GM23248 (cell line): Measurements from ENCODE around the gene GSTT2B. TPM values are rescaled to one million over a fixed set of nuclear protein-coding genes. Genes with fewer than 3 reads are reported as not detected.

ENCODE experiments used
- DNase-seq: peaks from one replicate; pipeline ENCODE4 v3.0.0-alpha.2; 2015
- H2AFZ ChIP-seq: fragments of 200-600 bp; sonication (generic); 2 replicates; pipeline ENCODE4 v1.6.1; 2016; ENCODE audit warnings: antibody characterized with exemption
- H3F3A ChIP-seq: fragments of 200-600 bp; sonication (generic); 2 replicates; pipeline ENCODE4 v1.6.1; 2016; ENCODE audit warnings: mild to moderate bottlenecking, antibody characterized with exemption, mixed run types; ENCODE audit not compliant: insufficient read depth
- H3K27ac ChIP-seq: fragments of 200-600 bp; sonication (generic); 2 replicates; pipeline ENCODE4 v1.5.1; 2016; ENCODE audit warnings: mild to moderate bottlenecking
- H3K27me3 ChIP-seq: fragments of 200-600 bp; sonication (generic); replicated peaks from 2 replicates; pipeline ENCODE4 v1.6.1; 2016; ENCODE audit warnings: mild to moderate bottlenecking; ENCODE audit not compliant: insufficient read depth
- H3K36me3 ChIP-seq: fragments of 200-600 bp; sonication (generic); 2 replicates; pipeline ENCODE4 v1.6.1; 2016; ENCODE audit warnings: low read depth, mild to moderate bottlenecking
- H3K4me1 ChIP-seq: fragments of 200-600 bp; sonication (generic); 2 replicates; pipeline ENCODE4 v1.6.1; 2016; ENCODE audit warnings: mild to moderate bottlenecking; ENCODE audit not compliant: insufficient read depth
- H3K4me2 ChIP-seq: fragments of 200-600 bp; sonication (generic); one replicate; pipeline ENCODE4 v1.6.1; 2016; ENCODE audit warnings: mild to moderate bottlenecking; ENCODE audit not compliant: unreplicated experiment
- H3K4me3 ChIP-seq: fragments of 200-600 bp; sonication (generic); 2 replicates; pipeline ENCODE4 v1.5.1; 2016; ENCODE audit warnings: mild to moderate bottlenecking
- H3K79me2 ChIP-seq: fragments of 200-600 bp; sonication (generic); 2 replicates; pipeline ENCODE4 v1.6.1; 2016; ENCODE audit warnings: mild to moderate bottlenecking; ENCODE audit not compliant: insufficient read depth
- H3K9ac ChIP-seq: fragments of 200-600 bp; sonication (generic); 2 replicates; pipeline ENCODE4 v1.6.1; 2016; ENCODE audit warnings: mild to moderate bottlenecking
- H3K9me2 ChIP-seq: fragments of 200-600 bp; sonication (generic); 2 replicates; pipeline ENCODE4 v1.6.1; 2016; ENCODE audit warnings: mixed run types, mild to moderate bottlenecking, moderate library complexity; ENCODE audit not compliant: insufficient read depth
- H3K9me3 ChIP-seq: fragments of 200-600 bp; sonication (generic); one replicate; pipeline ENCODE4 v1.6.1; 2017; ENCODE audit warnings: low read depth
- H4K20me1 ChIP-seq: fragments of 200-600 bp; sonication (generic); 2 replicates; pipeline ENCODE4 v1.6.0; 2016; ENCODE audit not compliant: insufficient read depth
- EZH2 ChIP-seq: fragments of 200-600 bp; sonication (generic); IDR thresholded peaks from 2 replicates; pipeline ENCODE4 v1.6.1; 2018; ENCODE audit warnings: antibody characterized with exemption, mild to moderate bottlenecking; ENCODE audit not compliant: insufficient read depth, poor library complexity, severe bottlenecking
- EZH2phosphoT487 ChIP-seq: fragments of 200-600 bp; sonication (generic); IDR thresholded peaks from 2 replicates; pipeline ENCODE4 v1.6.1; 2018; ENCODE audit warnings: antibody characterized with exemption, moderate library complexity, mild to moderate bottlenecking, low read depth; ENCODE audit not compliant: insufficient read depth
- WGBS, 2 experiments: methylation state at CpG; one replicate each; pipeline ENCODE4 v1.1.6; 2015 to 2017; ENCODE audit warnings: low lambda C conversion rate in 2 of 2, low coverage in 1 of 2; ENCODE audit errors: missing lambda C conversion rate in 2 of 2; 5-methylcytosine and 5-hydroxymethylcytosine counted together
- in situ Hi-C: fragments of 300-500 bp; cut with MboI; formaldehyde crosslinking; loops from 2 replicates; pipeline ENCODE4 v1.15.0; 2020
- polyA plus RNA-seq: library from polyadenylated mRNA; unstranded; fragments of >200 nt; fragmentation: Nextera tagmentation; extraction: Ambion mirVana; gene quantifications from 2 replicates; pipeline ENCODE4 v1.2.1, GENCODE V29; 2016
- total RNA-seq: library from RNA; depleted of rRNA; stranded (reverse); fragments of >200 nt; shearing (Covaris generic); gene quantifications from 2 replicates; pipeline ENCODE4 v1.2.3, GENCODE V29; 2014

GSTT2B gene
- total and polyA plus RNA-seq, 2 experiments from 2014 or later, result 5.3 to 13.7 TPM

DNA sequence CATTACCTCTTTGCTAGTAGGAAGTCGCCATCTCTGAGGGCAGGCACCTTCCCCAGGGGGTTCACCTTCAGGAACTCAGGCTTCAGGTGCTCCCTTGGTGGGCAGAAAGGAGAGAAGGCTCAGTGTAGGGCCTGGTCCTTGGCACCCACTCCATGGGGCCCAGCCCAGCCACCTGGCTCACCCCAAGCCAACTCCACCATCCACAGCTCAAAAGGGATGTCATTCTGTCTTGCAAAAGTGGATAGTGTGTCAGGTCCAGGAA, 47.0 kb upstream of the GSTT2B start:
- Histone ChIP-seq H3K79me2 (peaks cover 17% of the 10 kb centered on the region), H3K9ac (no peak overlapping the region), H3F3A (no peaks in the 10 kb centered on the region), H3K4me1 (0 out of 2 replicates have a peak, but pooled peaks cover 9% of the 10 kb centered on the region), H3K9me2 (no peaks in the 10 kb centered on the region), H3K4me2 (no peak overlapping the region), H4K20me1 (no peaks in the 10 kb centered on the region), H3K27me3 (no peaks in the 10 kb centered on the region), H3K4me3 (no peak overlapping the region), H3K27ac (no peak overlapping the region), H3K9me3 (no peaks in the 10 kb centered on the region), H2AFZ (no peak overlapping the region), H3K36me3 (no peaks in the 10 kb centered on the region)
- 60 to 62% methylated on average over 1 of the region's 1 CpG for WGBS, 2 experiments
- in situ Hi-C loops, result no loop called here
- DNase-seq, result no peak
- TF ChIP-seq EZH2 (no peak), EZH2phosphoT487 (no peak)

DNA sequence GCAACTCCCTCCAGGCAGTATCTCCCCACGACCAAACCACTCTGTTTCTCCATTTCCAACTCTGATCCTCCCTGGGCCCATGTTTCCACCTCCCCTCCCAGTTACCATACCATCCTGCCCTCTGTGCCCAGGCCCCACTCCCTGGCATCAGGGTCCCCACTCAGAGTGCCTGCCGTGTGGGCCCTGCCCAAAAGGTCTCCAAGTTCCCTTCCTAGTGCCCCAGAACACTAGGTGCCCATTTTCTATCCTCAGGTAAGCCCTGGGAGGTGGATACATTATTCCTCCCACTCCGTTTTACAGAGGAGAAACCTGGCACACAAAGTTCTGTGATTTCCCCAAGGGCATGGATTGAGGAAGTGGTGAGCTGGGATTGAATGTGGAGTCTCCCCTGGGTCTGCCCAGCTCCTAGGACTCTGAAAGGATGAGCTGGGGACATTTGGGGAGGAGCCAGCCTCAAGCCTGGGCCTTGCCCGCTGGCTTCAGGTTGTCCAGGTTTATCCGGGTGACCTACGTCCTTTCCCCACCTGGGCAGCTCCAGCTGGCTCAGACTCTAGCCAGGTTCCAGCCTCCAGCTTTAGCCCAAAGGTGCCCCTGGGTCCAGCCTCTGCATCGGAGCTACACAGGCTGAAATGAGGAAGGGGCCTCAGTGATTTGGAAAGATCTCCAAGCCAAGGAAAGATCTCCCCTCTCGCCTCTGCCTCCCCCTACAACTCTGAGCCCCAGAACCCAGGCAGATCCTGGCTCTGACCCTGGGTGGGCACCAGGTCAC, 46.4 kb upstream of the GSTT2B start:
- Histone ChIP-seq H3K4me2 (no peak overlapping the region), H3K27me3 (no peaks in the 10 kb centered on the region), H3K4me3 (no peak overlapping the region), H3K4me1 (0 out of 2 replicates have a peak, but pooled peaks cover 3% of the 10 kb centered on the region), H2AFZ (no peak overlapping the region), H3K9ac (no peak overlapping the region), H4K20me1 (no peaks in the 10 kb centered on the region), H3K36me3 (no peaks in the 10 kb centered on the region), H3K9me3 (no peaks in the 10 kb centered on the region), H3K79me2 (peaks cover 12% of the 10 kb centered on the region), H3K9me2 (no peaks in the 10 kb centered on the region), H3K27ac (no peak overlapping the region), H3F3A (no peaks in the 10 kb centered on the region)
- no peak for DNase-seq
- in situ Hi-C loops, result no loop called here
- WGBS, 2 experiments, result 62% methylated on average over 8 of the region's 8 CpGs
- no peak for TF ChIP-seq EZH2
- no peak for TF ChIP-seq EZH2phosphoT487

DNA sequence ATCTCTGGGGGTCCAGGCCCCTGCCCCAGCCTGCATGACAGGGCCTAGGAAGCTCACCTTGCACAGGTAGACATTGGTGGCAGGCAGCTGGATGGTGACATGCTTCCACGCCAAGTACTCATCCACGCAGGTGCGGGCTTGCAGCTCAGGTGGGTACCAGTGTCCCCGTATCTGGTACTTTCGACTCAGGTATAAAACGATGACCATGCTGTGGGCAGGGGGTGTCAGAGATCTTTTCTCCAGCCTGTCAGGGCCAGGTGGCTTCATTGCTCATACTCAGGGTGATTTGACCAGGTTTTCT, 45.9 kb upstream of the GSTT2B start:
- in situ Hi-C loops, result no loop called here
- H3K36me3 ChIP-seq, result no peaks in the 10 kb centered on the region
- H2AFZ ChIP-seq, result no peak overlapping the region
- H3F3A ChIP-seq, result no peaks in the 10 kb centered on the region
- TF ChIP-seq EZH2 (no peak), EZH2phosphoT487 (no peak)
- no peak overlapping the region for H3K27ac ChIP-seq
- 77 to 80% methylated on average over 6 of the region's 6 CpGs for WGBS, 2 experiments
- no peaks in the 10 kb centered on the region for H3K4me1 ChIP-seq
- no peaks in the 10 kb centered on the region for H4K20me1 ChIP-seq
- H3K79me2 ChIP-seq, result peaks cover 6% of the 10 kb centered on the region
- no peaks in the 10 kb centered on the region for H3K9me3 ChIP-seq
- H3K4me2 ChIP-seq, result no peak overlapping the region
- no peak overlapping the region for H3K9ac ChIP-seq
- H3K4me3 ChIP-seq, result no peak overlapping the region
- DNase-seq, result no peak
- H3K9me2 ChIP-seq, result no peaks in the 10 kb centered on the region
- H3K27me3 ChIP-seq, result no peaks in the 10 kb centered on the region

DNA sequence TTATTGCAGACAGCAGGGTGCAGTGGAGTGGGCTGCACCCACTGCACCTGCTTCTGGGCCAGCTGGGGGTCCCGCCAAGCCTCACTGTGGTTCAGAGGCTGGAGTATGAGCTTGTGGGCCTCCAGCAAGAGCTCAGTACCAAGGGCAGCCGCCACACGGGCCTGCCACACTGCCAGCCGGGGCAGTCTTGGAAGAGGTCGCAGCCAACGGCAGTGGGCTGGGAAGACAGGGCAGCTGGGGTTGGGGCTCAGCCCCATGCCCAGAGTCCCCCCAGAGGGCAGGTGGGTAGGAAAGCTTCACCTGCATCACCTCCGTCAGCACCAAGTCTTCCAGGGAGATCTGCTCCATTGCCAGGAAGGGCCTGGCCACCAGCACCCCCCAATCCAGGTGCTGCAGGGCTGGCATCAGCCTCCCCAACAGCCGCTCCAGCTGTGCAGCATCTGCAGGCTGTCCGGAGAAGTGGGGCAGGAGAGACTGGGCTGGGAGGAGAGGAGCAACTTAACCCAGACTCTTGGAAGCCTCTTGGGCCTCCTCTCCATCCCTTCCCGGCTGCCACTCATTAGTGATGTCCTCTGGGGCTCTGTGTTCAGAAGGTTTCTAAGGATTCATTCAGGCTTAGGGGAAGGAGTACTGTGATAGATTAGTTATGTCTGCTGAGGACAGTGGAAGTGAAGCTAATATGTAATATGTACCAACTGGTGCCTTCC, 45.4 kb upstream of the GSTT2B start:
- no peak for TF ChIP-seq EZH2phosphoT487
- TF ChIP-seq EZH2, result no peak
- WGBS, 2 experiments, result 67% methylated on average over 10 of the region's 10 CpGs
- in situ Hi-C loops, result no loop called here

More for the DNA sequence above, 45.4 kb upstream of the GSTT2B start:
- no peaks in the 10 kb centered on the region for H3K9me2 ChIP-seq
- H3K79me2 ChIP-seq, result peaks cover under 1% of the 10 kb centered on the region; the same call in 1 of the 2 replicates
- no peaks in the 10 kb centered on the region for H3K4me1 ChIP-seq
- H3K4me2 ChIP-seq, result no peak overlapping the region
- H4K20me1 ChIP-seq, result no peaks in the 10 kb centered on the region
- no peaks in the 10 kb centered on the region for H3F3A ChIP-seq
- H3K36me3 ChIP-seq, result no peaks in the 10 kb centered on the region
- no peaks in the 10 kb centered on the region for H3K27me3 ChIP-seq
- H3K4me3 ChIP-seq, result no peak overlapping the region
- H2AFZ ChIP-seq, result no peak overlapping the region
- DNase-seq, result no peak
- no peak overlapping the region for H3K9ac ChIP-seq
- H3K27ac ChIP-seq, result no peak overlapping the region
- H3K9me3 ChIP-seq, result no peaks in the 10 kb centered on the region
